Tibial nerve (tissue), 3 donors: Measurements from ENCODE around the gene ZFAND5.

Source experiments
- POLR2A ChIP-seq, 2 donors: fragments of 450-650 bp; IDR thresholded peaks; one replicate each; pipeline ENCODE4 v1.6.1; 2017; ENCODE audit warnings: antibody characterized with exemption in 2 of 2, mild to moderate bottlenecking in 2 of 2, moderate library complexity in 2 of 2
- TF ChIP-seq, protein P1 (sequence below), 5 experiments: fragments of 200-600 bp in 3 of 5; fragments of 450-650 bp in 2 of 5; sonication (generic) in 3 of 5; IDR thresholded peaks; one replicate each; pipeline ENCODE4 v1.5.1; 2016 to 2019; ENCODE audit warnings: antibody characterized with exemption in 5 of 5, mild to moderate bottlenecking in 3 of 5, moderate library complexity in 2 of 5

DNA sequence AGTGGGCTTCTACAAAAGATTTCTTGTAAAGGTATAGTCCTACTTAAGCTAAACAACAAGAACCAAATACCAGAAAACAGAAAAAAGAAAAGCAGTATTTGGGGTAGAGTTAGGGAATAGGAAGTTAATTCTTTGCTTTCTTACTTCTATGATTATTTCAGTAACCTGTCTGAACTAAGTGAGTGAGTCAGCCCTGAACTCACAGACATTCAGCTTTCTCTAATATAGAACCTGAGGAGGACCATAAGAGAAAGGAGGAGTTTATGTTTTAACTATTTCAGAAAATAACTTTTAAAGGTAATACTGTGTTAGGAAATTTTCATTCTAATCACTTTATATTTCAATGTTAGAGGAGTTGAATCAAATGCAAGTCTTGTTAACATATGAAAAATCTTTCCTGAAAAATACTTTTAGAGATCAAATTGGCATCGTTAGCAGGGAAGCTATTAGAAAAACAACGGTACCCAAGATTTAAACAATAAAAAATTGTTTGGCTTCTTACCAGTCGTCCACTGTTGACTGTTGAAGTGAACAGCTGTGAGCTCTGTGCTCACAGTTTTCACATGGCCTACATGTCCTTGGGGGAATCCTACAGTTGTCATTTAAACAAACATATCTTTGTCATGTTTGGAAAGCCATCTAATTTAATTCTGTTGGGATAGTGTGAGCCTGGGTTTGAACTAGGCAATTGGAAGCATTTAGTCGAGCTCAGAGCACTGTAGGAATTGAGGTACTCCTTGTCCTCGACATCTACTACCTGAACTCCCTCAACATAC lies 19.9 kb upstream of the ZFAND5 start:
- no peak for TF ChIP-seq POLR2A (IDR thresholded peaks at IDR 0.05)
- TF ChIP-seq, protein P1, sequence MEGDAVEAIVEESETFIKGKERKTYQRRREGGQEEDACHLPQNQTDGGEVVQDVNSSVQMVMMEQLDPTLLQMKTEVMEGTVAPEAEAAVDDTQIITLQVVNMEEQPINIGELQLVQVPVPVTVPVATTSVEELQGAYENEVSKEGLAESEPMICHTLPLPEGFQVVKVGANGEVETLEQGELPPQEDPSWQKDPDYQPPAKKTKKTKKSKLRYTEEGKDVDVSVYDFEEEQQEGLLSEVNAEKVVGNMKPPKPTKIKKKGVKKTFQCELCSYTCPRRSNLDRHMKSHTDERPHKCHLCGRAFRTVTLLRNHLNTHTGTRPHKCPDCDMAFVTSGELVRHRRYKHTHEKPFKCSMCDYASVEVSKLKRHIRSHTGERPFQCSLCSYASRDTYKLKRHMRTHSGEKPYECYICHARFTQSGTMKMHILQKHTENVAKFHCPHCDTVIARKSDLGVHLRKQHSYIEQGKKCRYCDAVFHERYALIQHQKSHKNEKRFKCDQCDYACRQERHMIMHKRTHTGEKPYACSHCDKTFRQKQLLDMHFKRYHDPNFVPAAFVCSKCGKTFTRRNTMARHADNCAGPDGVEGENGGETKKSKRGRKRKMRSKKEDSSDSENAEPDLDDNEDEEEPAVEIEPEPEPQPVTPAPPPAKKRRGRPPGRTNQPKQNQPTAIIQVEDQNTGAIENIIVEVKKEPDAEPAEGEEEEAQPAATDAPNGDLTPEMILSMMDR (IDR thresholded peaks at IDR 0.05), result no peak
